HG02938 (cell line): ENCODE results near the gene CYB5RL.
"Not testable (repeated sequence)": the region's sequence is repeated elsewhere in the genome, so short reads cannot be mapped to it uniquely, and the experiment has no call there.

ENCODE experiments used
- ATAC-seq: cut with Tn5 transposase; IDR thresholded peaks from one replicate; pipeline ENCODE4 v1.9.1; 2021; ENCODE audit warnings: mild to moderate bottlenecking, moderate library complexity; ENCODE audit not compliant: unreplicated experiment

The CYB5RL gene

GRCh38 chr1:54191525-54191924 lies 8.3 kb downstream of the CYB5RL start:
- ATAC-seq: no peak

- ATAC-seq: no peak
Measured at GRCh38 chr1:54190526-54190925, 9.3 kb downstream of the CYB5RL start.

- ATAC-seq: no peak
Measured at GRCh38 chr1:54188291-54188690, 11.5 kb downstream of the CYB5RL start.

- no peak for ATAC-seq
Measured at GRCh38 chr1:54186056-54186455, 13.8 kb downstream of the CYB5RL start.

DNA sequence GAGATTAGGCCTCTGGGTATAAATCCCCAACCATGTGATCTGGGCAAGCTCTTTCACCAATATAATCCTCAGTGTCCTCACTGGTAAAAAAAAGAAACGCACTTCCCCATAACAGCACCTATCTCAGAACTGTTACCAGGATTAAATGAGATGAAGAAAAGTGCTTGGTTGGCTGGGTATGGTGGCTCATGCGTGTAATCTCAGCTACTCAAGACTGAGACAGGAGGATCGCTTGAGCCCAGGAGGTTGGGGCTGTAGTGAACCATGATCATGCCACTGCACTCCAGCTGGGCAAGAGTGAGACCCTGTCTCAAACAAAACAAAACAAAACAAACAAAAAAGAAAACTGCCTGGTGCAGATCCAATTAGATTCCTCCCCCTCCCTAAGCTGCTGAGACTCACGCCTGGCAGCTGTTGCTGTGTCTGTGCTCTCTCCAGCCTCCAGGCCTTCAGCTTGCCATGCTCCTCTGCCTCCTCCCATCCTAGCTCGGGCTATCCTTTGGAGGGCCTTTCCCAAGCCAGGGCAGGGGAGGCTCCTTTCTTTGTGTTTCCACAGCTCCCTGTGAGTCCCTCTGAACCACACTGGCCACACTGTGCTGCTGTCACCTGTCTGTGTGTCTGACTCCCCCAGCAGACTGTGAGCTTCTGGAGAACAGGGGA lies 19.0 kb downstream of the CYB5RL start:
- ATAC-seq: no peak

DNA sequence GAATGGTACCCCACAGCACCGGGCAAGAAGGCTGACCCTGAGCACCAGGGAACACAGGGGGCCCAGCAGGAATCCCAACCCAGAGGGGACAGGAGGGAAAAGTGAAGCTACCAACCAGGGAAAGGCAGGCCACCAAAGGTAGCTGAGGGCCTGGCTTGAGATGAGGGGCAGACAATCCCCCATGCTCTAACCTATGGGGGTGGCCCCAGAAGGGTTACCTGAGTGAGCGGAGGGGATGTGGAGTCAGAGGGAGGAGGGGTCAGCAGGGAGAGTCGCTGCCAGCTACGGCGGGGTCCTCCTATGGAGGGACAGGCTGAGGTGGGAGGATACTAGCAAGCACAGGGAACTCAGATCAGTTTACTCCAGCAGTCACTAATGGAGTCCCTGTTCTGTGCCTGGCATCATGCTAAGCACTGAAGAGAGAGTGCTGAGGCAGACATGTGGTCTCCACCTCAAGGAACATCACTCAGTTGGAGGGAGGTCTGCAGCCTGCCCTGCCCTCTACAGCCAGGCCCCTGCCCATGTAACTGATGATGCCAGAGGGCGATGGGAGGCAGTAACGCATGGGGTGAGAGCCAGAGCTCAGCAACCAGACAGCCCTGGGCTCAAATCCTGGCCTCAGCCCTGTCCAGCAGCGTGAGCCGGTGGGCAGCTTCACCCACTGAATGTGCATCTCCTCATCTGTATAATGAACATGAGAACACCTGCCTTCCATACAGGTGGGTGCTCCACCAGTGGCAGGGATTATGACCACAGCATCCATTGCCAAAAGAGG lies 21.3 kb downstream of the CYB5RL start:
- ATAC-seq: no peak

GRCh38 chr1:54177726-54178125 lies 22.1 kb downstream of the CYB5RL start:
- no peak for ATAC-seq

DNA sequence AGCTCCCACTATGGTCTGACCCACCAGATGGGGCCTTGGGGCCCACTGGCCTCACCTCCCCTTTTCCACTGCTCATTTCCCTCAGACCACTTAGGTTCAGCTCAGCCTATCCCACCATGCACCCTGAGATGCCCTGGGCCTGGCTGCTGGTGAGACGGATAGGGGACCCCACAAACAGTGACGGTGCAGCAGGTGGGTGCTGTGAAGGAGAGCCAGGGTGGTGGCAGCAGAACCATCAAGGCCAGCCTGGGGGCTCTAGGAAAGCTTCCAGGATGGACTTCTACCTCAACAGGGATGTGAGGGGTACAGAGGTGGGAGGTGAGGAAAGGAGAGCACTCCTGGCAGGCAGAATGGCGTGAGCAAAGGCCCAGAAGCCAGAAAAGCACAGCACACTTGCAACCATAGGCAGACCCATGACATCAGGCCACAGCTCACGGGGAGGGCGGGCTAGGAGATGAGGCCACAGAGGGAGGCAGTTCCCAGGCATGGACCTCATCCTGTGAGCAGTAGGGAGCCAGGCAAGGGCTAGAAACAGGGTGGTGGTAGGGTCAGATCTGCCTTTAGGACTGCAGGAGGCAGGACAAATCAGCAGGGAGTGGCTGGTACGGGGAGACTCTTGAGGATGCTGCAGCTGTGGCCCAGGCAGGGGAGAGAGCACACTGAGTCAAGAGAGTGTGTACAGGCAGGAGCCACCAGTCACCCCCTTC lies 23.1 kb downstream of the CYB5RL start:
- ATAC-seq: no peak

DNA sequence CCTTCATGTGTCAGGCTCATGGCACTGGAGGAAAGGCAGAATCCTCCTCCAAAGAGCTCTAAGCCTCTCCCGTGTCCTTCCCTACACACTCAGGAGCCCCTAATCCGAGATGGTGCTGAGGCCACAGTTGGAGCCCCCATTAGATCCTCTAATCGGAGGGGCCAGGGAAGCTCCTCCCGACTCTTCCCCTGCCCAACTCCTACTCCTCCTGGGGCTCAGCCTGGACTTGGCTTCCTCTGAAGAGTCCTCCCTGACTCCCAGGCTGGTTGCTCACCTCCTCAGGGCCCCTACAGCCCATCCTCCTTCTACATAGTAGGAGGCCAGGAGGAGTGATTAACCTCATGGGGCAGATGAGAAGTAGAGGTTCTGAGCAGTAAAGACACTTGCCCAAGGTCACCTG lies 25.7 kb downstream of the CYB5RL start:
- ATAC-seq: no peak

DNA sequence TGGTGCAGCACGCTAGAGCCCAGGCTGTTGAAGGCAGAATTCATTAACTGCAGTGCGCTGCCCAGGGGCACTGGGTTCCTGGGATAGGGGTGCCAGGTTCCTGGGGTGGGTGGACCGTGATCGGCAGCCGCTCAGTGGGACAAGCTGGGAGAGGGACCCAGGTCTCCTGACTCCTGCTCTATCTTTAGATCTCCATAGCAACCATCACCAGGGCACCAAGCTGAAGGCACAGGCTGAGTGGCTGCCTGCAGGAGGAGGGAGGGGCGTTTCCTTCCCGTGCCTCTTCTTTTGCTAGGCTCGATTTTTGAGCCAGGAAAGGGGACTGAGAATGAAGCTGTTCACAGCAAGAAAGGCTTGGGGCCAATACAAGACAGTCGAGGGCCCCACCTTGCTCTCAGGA lies 26.1 kb downstream of the CYB5RL start:
- no peak for ATAC-seq

GRCh38 chr1:54172614-54173599 lies 26.9 kb downstream of the CYB5RL start:
- no peak for ATAC-seq

- ATAC-seq: no peak
Measured at GRCh38 chr1:54171606-54172005, 28.2 kb downstream of the CYB5RL start.

DNA sequence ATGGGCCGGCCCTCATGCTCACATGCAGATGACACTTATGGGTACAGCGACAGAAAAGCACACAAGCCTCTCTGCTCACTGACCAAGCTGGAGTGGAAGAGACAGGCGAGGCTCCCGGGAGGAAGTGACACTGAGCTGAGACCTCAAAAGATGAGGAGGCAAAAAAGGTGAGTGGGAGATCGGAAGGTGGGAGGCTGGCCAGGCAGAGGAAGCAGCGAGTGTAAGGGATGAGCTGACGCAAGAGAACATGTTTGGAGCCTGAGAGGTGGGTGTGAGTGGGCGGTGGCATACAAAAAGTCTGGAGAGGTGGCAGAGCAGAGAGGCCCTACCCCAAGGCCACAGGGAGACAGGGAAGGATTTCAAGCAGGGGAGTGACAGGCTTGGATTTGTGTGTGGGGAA lies 28.8 kb downstream of the CYB5RL start:
- ATAC-seq: no peak

DNA sequence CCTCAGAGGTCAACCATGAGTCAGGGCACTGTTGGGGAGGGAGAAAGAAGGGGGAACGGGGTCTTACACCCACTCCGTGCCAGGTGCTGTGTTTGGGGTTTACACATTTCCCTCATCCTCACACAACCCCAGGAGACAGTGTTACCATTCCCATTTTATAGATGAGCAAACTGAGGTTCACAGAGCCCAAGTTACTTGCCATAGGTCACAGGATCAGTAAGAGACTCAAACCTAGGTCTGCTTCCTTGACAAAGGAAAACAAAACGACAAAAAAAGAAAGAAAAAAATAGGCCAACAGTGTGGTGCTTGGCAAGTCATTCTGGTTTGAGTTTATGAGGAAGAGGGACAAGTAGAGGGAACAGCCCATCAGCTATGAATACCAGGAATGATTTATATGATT lies 30.8 kb downstream of the CYB5RL start:
- no peak for ATAC-seq

GRCh38 chr1:54168206-54168965 lies 31.4 kb downstream of the CYB5RL start:
- no peak for ATAC-seq

GRCh38 chr1:54167422-54168139 lies 32.2 kb downstream of the CYB5RL start:
- ATAC-seq: no peak

- ATAC-seq: not testable (repeated sequence)
Measured at GRCh38 chr1:54166357-54166756, 33.5 kb downstream of the CYB5RL start.

DNA sequence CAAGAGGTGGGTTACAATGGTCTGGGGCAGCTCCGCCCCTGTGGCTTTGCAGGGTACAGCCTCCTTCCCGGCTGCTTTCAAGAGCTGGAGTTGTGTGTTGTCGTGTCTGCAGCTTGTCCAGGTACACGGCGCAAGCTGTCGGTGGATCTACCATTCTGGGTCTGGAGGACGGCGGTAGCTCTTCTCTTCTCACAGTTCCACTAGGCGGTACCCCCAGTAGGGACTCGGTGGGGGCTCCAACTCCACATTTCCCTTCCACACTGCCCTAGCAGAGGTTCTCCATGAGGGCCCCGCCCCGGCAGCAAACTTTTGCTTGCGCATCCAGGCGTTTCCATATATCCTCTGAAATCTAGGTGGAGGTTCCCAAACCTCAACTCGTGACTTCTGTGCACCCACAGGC lies 34.7 kb downstream of the CYB5RL start:
- ATAC-seq: no peak

DNA sequence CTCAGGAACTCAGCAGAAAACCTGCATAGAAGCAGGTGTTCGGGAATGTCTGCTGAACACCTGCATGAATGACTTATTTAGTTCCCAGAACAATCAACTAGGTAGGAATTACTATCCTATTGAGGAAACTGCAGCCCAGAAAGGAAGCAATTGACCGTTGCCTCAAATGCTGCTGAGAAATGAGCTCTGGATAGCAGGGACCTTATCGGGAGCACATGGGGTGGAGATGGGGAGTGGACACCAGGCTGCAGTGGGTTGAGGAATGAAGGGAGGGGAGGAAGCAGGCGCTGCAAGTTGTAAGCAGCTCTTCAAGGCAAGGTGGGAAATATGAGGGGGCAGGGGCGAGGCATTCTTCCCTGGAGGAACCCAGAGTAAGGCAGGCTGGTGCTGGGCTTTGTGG lies 36.3 kb downstream of the CYB5RL start:
- ATAC-seq: no peak
